ENCODE measurements around the gene PAIP1.
"Not testable (repeated sequence)": the region's sequence is repeated elsewhere in the genome, so short reads cannot be mapped to it uniquely, and the experiment has no call there.

GRCh38 chr5:43598927-43599326 lies 42.0 kb upstream of the PAIP1 start:
- TF ChIP-seq POLR2A, POLR2AphosphoS5 (IDR thresholded peaks at IDR 0.05): not testable (repeated sequence)
